ENCODE results near the gene PPP2R5C.
"Not testable (repeated sequence)": the region's sequence is repeated elsewhere in the genome, so short reads cannot be mapped to it uniquely, and the experiment has no call there.

Gene PPP2R5C

DNA sequence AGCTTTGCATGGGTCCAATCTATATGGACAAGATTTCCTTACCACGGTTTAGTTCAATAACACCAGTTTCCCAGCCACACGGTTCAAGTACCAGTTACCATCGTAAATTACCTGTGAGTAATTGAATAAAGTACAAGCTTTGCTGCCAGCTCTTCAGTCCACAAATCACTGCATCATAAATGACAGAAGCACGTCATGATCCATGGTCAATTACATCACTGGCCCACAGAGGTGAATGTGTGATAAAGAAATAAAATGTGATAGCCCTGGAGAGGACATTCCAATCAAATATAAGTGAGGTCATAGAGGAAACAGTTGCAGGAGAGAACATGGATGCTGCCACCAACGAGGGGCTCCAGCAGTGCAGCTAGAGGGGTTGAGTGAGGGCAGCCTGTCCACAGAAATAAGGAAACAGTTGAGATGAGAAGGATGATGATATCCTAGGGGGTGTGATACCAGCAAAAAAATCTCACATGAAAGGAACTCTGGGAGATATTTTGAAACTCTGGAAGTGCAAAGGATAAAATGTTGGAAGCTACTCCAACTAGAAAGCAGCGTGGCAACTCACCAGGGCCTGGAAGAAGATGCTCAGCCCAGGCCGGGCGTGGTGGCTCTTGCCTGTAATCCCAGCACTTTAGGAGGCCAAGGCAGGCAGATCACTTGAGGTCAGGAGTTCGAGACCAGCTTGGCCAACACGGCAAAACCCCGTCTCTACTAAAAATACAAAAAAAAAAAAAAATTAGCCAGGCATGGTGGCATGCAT, 197.1 kb downstream of the PPP2R5C start:
- no peak for DNase-seq

DNA sequence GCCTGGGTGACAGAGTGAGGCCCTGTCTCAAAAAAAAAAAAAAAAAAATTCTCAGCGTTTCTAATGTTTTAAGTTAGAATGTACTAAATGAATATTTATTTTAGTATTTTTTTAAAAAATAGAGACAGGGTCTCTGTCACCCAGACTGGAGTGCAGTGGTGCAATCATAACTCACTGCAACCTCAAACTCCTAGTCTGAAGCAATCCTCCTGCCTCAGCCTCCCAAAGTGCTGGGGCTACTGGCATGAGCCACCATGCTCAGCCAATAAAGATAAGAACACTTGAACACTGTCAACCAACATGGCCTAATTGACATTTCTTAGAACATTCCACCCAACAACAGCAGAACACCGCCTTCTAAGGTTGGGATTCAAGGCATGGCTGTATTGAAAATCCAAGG, 197.8 kb downstream of the PPP2R5C start:
- no peak for DNase-seq

DNA sequence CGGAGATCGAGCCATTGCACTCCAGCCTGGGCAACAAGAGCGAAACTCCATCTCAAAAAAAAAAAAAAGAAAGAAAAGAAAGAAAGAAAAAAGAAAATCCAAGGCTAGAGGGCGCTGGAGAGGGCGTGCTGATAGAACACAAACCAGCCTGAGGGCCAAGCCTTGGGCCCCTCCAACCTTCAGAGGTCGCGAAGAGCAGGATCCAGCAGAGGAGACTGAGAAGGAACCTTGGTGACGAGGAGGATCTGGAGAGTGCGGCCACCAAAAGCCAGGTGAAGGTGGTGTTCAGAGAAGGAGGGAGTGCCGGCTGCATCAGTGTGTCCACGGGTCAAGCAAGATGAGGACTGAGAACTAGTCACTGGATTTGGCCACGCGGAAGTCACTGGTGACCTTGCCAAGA, 198.7 kb downstream of the PPP2R5C start:
- DNase-seq, result no peak

DNA sequence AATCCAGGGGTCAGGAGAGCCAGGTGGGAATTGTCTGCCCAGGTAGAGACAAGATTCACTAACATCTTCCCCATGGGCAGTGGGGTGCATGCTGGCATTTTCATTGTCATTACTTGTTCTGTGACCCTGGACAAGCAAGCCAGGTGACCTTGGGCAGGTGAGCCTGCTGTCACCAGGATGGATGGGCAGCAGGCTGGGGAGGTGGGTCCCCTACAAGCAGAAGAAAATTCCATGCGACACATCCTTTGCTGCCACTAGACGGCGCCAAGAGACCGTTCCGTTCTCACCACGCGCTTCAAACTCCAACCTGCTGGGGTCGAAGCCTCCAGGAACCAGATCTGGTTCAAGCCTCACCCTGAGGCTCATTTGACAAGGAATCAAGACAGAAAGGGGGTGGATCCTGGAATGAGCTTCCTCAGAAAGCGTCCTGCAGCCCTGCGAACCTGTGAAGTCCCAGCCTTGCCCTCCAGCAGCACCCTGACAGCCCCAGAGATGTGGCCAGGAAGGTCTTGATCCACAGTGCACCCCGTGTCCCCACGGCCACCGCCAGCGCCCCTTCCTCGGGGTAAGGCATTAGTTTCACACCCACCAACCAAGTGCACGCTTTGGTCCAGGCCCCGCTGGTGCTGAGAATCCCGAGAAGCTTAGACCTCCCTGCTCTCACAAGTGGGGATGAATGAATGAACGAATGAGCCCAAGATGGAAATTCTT, 199.7 kb downstream of the PPP2R5C start:
- DNase-seq, result peak; percentile 65

DNA sequence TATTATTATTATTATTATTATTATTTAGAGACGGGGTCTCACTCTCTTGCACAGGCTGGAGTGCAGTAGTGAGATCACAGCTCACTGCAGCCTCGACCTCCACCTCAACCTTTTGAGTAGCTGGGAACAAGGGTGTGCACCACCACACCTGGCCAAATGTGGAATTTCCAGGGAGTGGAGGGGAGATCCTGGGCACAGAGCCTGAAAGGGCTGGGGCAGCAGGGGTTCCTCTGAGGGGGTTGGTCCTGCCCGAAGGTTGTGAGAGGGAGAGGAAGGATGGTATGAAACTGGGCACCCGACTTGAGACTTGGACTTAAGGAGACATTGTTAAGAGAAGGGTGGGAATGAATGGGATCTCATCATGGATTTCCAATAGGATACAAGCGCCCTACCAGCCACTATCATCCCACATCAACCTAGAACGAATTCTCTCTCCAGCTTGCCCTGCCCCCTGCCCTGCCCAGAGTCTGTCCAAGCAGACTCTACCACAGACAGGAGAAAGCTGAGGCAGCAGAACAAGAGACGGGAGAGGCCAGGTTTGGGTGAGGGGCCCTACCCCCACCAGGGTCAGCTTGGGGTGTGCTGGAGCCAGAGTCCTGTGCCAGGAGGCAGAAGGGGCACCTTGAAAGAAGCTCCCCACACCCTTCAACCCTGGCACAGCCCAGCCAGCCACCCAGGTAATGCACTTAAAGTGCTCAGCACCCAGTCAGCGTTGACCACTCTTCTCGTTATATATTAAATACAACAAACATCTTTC, 200.4 kb downstream of the PPP2R5C start:
- no peak for DNase-seq

DNA sequence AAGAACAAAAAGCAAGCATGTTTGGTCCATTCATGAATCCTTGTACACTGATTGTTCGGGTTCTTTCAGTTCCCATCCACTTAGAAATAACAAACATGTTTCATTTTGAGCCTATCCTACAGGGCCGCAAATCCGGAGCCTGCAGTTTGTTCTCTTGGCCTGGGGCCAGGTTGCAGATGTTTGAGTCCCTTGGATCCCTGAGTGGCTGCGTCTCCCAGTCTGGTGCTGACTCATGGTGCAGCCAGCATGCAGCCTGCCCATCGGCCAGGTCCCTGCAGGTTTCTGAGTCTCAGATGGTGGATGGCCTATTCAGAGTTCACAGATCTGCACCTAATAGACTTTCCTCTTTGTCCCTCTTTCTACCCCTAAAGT, 201.0 kb downstream of the PPP2R5C start:
- DNase-seq, result no peak

DNA sequence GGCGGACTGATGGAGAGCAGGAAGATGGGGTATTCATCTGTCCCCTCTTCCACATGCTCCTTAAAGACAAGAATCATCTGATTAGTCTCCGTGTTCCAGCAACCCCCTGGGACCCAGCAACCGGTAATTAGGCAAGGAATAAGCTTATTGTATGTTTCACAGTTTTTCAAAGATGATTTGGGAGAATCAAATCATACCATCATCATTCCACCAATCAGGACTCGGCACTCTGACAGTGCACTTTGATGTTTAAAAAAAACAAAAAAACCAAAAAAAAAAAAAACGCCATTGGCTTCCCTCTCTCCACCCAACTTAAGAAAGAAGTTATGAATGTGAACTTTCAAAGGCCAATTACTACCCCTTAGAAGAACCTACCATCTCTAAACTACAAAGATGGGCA, 201.5 kb downstream of the PPP2R5C start:
- no peak for DNase-seq

DNA sequence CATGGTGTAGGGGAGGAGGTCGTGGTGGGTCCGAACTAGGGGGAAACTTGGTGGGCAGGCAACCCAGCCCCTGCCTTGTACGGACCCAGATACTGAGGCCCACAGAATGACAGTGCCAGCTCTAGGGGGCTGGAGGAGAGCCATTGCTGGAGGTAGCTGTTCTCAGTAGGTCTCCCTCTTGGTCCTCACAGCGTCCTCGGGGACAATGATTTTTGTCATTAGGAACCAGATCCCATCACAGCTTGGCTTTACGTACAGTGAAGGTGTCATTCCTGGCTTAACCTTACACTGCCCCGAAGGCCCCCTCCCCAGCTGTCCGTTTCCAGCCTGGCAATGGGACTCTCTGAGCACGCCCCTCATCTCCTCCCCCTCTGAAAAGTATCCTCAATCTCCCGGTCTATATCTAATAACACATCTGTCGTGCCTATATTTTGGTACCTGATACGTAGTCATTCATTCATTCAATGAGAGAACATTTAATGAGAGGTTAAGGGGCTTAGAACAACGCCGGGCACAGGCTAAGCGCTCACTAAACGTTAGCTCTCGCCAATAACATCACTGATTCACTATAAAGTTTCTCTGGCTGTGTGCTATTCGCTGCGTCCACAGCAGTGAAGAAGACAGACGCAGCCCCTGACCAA, 202.3 kb downstream of the PPP2R5C start:
- no peak for DNase-seq

DNA sequence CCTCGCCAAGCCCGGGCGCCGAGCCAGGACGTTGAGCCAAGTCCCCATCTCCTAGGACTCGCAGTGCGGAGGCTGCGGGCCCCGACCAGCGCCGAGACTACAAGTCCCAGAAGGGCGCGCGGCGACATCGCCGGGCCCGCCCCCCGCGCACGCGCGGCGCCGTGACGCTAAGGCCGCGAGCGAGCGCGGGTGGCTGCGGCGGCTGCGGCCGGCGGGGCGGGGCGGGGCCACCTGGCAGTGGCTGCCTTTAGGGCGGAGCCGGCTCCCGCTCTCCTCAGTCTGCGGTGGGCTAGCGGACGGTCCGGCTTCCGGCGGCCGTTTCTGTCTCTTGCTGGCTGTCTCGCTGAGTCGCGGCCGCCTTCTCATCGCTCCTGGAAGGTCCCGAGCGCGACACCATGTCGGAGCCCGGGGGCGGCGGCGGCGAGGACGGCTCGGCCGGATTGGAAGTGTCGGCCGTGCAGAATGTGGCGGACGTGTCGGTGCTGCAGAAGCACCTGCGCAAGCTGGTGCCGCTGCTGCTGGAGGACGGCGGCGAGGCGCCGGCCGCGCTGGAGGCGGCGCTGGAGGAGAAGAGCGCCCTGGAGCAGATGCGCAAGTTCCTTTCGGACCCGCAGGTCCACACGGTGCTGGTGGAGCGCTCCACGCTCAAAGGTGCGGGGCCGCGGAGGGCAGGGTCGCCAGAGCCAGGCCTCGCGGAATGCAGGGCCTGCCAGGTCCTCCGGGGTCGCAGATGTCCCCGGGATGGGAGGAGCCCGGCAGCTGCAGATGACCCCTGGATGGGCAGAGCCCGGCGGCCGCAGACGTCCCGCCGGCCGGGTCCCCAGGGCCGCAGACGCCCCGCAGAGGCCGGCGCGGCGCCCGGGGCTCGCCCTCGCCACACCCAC, 203.0 kb downstream of the PPP2R5C start, which contains the start of gene DYNC1H1:
Gene DYNC1H1 (plus strand): TSS at position 277 of the 884 bp plus-strand sequence. CDS start 119 bp downstream, at position 396.
- peak; percentile 81 for DNase-seq

DNA sequence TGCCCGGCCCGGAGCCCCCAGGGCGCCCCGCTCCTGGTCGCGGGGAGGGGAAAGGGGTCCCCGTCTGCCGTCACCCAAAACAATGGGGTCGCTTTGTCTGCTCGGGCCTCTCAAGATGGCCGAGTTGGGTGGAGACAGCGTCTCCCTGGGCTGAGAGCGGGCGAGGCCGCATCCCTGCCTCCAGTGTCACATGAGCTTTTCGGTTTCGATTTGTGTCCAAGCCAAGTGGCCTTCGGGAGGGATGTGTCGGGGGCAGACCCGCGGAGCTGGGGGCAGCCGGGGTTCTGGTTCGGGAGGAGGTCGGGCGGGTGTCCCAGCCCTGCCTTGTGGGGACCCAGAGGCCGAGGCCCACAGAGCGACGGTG, 203.7 kb downstream of the PPP2R5C start:
- DNase-seq, result peak; percentile 36

DNA sequence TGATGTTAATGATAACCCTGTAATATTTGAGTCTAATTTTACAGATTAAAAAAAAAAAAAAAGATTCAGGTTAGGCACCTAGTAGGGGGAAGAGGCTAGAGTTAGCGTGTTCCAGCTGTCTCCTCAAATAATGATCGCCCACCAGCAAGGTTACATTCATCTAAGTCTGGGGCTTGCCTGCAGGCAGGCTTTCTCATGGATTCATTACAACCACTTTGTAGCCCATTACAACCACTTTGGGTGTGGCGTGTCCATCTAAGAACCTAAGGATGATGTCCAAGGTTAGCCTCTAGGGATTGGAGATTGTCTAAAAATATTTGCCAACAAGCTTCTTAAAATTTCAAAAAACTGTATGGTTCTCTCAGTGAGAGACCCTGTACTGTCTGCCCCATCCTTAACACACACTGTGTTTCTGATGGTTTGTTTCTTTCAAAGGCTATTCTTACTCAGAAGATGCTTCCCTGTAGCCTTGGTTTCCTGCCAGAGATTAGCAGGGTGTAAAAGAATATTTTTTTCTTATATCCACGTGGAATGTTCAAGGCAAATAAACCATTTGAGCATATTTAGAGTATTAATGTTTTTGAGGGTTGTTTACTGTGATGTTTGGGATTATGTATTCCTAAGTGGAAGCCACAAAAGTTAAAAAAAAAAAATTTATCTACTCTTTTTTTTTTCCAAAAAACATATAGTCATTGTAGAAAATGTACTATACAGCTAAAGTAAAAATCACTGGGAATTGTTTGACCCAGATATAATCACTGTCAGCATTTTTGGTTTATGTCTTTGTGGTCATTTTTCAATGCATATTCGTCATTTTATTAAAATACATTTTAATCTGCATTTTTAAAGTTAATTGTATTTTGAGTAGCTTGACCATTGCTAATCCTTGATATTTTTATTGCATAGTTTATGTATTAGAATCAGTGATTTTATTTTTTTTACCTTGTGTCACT, 204.5 kb downstream of the PPP2R5C start:
- DNase-seq, result no peak

DNA sequence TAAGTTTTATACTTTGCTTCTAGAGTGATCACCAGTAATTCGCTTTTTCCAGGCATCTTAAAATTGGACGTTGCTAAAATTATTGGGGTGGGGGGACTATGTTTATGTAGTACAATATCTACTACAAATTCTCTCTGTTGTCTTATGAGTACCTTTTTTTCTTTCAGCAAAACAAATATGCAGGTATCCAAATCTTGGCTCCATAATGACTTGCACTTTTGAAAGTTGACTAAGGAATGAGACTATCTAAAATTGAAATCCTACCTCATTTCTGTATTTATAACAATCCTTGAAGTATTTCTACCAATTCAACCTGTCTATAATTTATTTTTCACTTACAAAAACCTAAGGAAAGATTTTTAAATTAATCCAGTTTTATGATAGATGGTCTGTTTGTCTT, 205.2 kb downstream of the PPP2R5C start:
- no peak for DNase-seq

DNA sequence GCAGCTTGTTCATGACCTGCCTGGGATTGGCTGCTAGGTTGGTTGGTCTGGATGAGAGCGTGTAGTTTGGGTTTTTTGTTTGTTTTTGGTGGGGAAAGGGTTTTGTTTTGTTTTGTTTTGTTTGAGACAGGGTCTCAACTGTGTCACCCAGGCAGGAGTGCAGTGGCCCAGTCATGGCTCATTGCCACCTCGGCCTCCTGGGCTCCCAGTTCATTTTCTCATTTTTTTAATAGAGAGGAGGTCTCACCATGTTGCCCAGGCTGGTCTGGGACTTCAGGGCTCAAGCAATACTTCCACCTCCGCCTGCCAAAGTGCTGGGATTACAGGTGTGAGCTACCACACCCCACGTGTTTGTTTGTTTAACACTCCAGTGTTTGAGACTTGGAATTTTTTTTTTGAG, 206.7 kb downstream of the PPP2R5C start:
- no peak for DNase-seq

DNA sequence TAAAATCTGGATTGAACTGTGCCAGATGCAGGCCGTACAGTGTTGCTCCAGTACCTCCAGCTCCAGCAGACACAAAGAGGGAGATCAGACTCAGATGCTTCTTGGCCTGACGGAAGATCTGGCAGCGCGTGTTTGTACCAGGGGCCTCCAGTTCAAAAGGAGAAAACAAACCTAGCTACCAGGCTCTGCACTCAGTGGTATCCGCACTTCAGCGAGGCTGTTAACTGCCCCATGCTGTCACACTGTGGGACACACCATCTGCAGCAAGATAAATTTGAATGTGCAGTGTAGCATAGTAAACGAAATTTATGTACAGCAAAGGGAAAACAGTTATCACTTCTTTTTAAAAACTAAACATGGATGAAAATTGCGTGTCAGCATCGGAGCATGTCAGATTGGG, 208.0 kb downstream of the PPP2R5C start:
- no peak for DNase-seq

DNA sequence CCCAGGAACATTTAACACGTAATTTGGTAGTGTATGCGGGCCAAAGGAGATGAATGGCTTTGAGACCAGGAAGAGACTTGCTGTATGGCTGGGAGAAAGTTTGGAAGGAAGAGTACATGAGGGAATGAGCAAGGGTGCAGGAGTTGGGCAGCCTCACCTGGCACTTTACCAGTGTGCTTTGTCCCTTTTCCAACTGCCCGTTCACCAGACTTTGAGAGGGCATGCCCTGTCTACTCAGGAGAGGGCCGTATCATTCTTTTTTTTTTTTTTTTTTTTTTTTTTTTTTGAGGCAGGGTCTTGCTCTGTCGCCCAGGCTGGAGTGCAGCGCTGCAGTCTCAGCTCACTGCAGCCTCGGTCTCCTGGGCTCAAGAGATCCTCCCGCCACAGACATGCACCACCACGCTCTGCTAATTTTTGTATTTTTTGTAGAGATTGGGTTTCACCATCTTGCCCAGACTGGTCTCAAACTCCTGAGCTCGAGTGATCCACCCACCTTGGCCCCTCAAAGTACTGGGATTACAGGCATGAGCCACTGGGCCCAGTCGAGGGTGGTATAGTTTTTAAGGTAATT, 209.4 kb downstream of the PPP2R5C start:
- DNase-seq, result no peak

DNA sequence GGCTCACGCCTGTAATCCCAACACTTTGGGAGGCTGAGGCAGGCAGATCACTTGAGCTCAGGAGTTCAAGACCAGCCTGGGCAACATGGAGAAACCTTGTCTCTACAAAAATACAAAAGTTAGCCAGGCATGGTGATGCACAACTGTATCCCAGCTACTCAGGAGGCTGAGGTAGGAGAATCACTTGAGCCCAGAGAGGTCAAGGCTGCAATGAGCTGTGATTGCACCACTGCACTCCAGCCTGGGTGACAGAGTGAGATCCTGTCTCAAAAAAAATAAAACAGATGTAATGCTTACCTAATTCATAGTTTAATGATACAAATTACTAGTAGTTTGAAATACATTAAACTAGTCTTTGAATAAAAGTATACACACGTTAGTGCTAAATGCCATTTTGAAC, 209.9 kb downstream of the PPP2R5C start:
- DNase-seq, result not testable (repeated sequence)

DNA sequence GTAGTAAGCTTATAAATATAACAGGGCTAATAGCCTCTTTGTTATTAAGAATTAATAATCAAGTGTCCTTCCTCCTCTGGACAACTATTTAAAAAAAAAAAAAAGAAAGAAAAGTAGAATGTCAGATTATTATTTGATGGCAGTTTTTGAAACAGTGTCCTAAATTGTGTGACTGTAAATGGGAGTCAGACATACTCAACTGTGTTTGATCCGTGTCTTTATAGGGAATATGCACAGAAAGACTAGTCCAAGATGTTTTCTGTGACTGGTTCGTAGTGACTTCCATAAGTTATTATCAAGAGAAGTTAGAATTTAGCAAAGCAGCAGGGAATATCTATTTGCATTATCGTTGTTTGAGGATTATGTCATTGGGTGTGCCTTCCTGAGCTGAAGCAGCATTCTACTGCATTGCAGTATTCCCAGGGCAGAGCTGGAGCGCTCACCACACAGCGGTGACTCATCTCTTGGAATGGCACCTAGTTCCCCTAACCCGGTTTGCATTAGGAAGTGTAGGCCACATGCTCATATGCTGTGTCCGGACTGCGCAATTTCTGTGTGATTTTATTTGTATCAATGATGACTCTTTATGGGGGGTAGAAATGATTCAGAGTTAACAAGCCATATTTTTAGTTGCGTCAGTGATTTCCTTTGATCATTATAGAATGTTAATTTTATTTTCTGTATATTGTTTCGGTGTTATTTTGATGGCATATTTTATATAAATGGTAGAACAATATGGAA, 210.8 kb downstream of the PPP2R5C start:
- no peak for DNase-seq

DNA sequence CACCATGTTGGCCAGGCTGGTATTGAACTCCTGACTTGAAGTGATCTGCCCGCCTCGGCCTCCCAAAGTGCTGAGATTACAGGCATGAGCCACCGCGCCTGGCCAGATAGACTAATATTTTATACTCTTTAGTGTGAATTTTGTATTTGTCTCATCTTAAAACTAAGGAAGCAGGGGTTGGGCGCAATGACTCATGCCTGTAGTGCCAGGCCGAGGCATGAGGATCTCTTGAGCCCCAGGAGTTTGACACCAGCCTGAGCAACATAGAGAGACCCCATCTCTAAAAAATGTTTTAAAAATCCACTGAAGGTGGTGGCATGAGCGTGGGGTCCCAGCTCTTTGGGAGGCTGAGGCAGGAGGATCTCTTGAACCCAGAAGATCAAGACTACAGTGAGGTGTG, 211.8 kb downstream of the PPP2R5C start:
- no peak for DNase-seq

DNA sequence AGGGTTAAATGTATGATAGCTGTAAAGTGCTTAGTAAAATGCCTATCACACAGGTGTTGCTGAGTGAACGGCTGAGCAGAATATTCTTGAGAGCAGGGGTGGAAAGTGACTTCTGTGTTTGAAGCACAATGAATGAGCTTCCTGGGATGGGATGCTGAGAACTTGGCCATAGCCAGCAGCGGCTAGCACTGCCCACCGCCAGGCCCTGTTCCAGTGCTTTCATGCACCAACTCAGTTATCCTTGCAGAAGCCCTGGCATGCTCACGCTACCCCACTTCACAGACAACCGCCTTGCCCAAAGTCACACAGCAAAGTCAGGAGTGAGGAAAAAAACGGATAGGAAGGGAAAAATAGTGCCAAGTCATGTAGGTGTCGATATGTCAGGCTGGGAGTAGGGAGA, 213.7 kb downstream of the PPP2R5C start:
- no peak for DNase-seq
